Measurements from ENCODE around the gene RXFP4.
A peak's percentile ranks its signal among the peaks of the same experiment; 100 is the strongest.
"Not testable (repeated sequence)": the region's sequence is repeated elsewhere in the genome, so short reads cannot be mapped to it uniquely, and the experiment has no call there.

RXFP4 gene

DNA sequence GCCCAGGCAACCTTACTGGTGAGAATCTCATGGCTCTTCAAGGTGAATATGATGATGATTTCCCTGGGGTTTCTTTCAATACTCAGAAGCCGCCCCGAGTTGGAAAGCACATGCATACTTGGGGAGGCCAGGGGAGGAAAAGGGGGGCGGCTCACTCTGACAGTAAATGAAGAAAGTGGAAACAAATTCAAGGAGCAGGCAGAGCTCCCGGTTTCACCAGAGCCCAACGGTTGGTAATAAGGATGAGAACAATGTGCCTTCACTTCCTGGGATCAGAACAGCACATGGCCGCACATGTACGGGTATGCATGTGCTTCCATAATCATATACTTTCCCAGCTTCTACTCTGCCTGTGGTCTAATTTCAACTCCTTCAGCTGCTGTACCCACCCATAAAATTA lies 40.7 kb downstream of the RXFP4 start:
- Histone ChIP-seq H4K8ac (ENCODE audit: low read length) (peak overlapping the region; percentile 81), H3K27ac (ENCODE audit: low read length, poor library complexity, severe bottlenecking) (no peak overlapping the region), H3K36me3 (ENCODE audit: control insufficient read depth in 1 of 2, insufficient read depth in 2 of 2, low read depth in 1 of 2, low read length in 2 of 2) (no peaks in the 10 kb centered on the region), H2BK12ac (ENCODE audit: low read length in 2 of 2) (peak overlapping the region in 1 of 2 experiments; percentile 90), H3K27me3 (ENCODE audit: control insufficient read depth in 1 of 2, insufficient read depth in 1 of 2, low read length in 2 of 2) (no peaks in the 10 kb centered on the region), H3K4ac (ENCODE audit: low read depth in 1 of 2, low read length in 2 of 2) (peak overlapping the region; percentile 24 to 80), H2BK15ac (ENCODE audit: low read depth, poor library complexity, severe bottlenecking) (peak overlapping the region; percentile 80), H3K4me1 (ENCODE audit: control insufficient read depth, insufficient read depth, low read depth, low read length) (peaks cover 24% of the 10 kb centered on the region), H3K9ac (ENCODE audit: low read length) (peak overlapping the region; percentile 95), H2BK120ac (ENCODE audit: low read depth, low read length) (peak overlapping the region; percentile 69), H3K18ac (ENCODE audit: low read depth in 1 of 2, low read length in 2 of 2) (peak overlapping the region; percentile 75 to 88), H4K91ac (ENCODE audit: low read length) (peak overlapping the region; percentile 77), H2AFZ (ENCODE audit: low read depth, low read length) (no peak overlapping the region), H3K4me3 (ENCODE audit: insufficient read depth in 1 of 2, low read depth in 1 of 2, low read length in 2 of 2) (peak overlapping the region in 1 of 2 experiments; percentile 92), H3K9me3 (ENCODE audit: control insufficient read depth, low read length) (no peaks in the 10 kb centered on the region), H3K14ac (ENCODE audit: low read length in 2 of 2) (no peak overlapping the region), H3K4me2 (ENCODE audit: low read length, poor library complexity, severe bottlenecking) (no peak overlapping the region), H2AK5ac (ENCODE audit: low read length, severe bottlenecking) (no peak overlapping the region), H3K23ac (ENCODE audit: low read length in 2 of 2) (no peak overlapping the region), H3K79me1 (replicated peaks; ENCODE audit: low read length, poor library complexity, severe bottlenecking) (peaks cover 5% of the 10 kb centered on the region), H2BK5ac (ENCODE audit: low read depth, low read length, poor library complexity, severe bottlenecking) (no peak overlapping the region)
- peak; percentile 27 for DNase-seq
- 88% methylated on average over 7 of the region's 7 CpGs for WGBS

DNA sequence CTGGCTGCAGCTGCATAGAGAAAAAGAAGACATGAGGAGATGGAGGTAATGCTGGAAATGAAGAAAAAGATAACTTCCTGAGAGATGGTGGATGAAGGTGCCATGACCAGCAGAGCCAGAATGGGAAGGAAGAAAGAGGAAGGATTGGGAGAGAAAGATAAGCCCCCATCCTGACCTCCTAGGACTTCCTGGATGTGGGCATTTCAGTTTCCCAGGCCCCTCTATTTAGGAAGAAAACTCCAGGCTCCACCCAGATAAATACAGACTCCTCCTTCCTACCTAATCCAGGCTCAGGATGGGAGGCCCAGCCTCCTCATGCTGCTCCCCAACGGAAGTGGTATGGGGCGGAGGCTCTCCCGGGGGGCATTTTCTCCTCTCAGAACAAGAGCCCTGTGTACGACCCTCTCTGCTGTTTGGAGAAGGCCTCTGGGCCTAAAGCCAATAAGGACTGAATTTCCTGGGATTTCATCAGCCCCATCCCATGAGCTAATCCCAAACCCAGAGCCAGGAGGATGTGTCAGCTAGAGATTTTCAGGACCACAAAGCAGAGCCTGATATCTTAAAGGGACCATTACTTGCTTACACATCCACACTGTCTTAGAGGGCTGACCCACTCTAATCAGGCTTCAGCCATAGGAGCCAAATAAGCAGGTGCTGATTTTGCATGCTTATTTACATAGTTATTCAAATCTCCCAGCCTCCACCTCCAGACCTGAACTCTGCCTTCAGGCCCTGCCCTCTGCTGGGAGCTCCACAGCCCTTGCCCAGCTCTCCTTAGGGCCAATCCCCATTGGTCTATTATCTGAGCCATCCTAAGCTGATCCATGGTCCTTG lies 42.0 kb downstream of the RXFP4 start:
- peak overlapping the region; percentile 95 for H3K9ac ChIP-seq (ENCODE audit: low read length)
- WGBS, result 8% methylated on average over 4 of the region's 4 CpGs
- peaks cover 21% of the 10 kb centered on the region for H3K4me1 ChIP-seq (ENCODE audit: control insufficient read depth, insufficient read depth, low read depth, low read length)

DNA sequence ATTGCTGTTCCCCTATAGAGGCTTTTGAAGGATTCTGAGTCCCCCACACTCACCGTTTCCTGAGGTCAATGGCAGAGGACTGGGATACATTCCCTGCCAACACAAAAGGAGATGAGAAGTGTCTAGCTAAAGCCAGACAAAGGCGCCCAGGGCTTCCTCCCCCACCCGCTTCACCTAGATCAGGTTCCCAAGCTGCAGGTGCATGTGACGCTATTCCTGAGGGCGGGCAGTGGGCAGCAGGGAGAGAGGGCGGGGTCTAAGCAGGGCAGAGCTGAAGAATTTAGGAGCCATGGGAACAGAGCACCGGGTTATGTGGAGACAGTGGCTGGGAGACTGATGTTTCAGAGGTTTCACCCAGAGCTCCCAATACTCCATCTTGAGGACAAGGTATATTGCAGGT lies 42.9 kb downstream of the RXFP4 start:
- Histone ChIP-seq H2BK15ac (ENCODE audit: low read depth, poor library complexity, severe bottlenecking) (peak overlapping the region; percentile 6), H3K4ac (ENCODE audit: low read depth in 1 of 2, low read length in 2 of 2) (peak overlapping the region in 1 of 2 experiments; percentile 79), H3K4me2 (ENCODE audit: low read length, poor library complexity, severe bottlenecking) (no peak overlapping the region), H4K8ac (ENCODE audit: low read length) (peak overlapping the region; percentile 8), H3K4me1 (ENCODE audit: control insufficient read depth, insufficient read depth, low read depth, low read length) (peaks cover 22% of the 10 kb centered on the region), H2AFZ (ENCODE audit: low read depth, low read length) (no peak overlapping the region), H2BK120ac (ENCODE audit: low read depth, low read length) (no peak overlapping the region), H3K23ac (ENCODE audit: low read length in 2 of 2) (no peak overlapping the region), H3K4me3 (ENCODE audit: insufficient read depth in 1 of 2, low read depth in 1 of 2, low read length in 2 of 2) (no peak overlapping the region), H3K9me3 (ENCODE audit: control insufficient read depth, low read length) (no peaks in the 10 kb centered on the region), H3K9ac (ENCODE audit: low read length) (peak overlapping the region; percentile 95), H4K91ac (ENCODE audit: low read length) (peak overlapping the region; percentile 92), H2BK12ac (ENCODE audit: low read length in 2 of 2) (peak overlapping the region; percentile 75 to 96), H3K18ac (ENCODE audit: low read depth in 1 of 2, low read length in 2 of 2) (peak overlapping the region; percentile 5 to 40), H3K27ac (ENCODE audit: low read length, poor library complexity, severe bottlenecking) (no peak overlapping the region), H2AK5ac (ENCODE audit: low read length, severe bottlenecking) (no peak overlapping the region), H3K27me3 (ENCODE audit: control insufficient read depth in 1 of 2, insufficient read depth in 1 of 2, low read length in 2 of 2) (no peaks in the 10 kb centered on the region), H2BK5ac (ENCODE audit: low read depth, low read length, poor library complexity, severe bottlenecking) (no peak overlapping the region), H3K14ac (ENCODE audit: low read length in 2 of 2) (no peak overlapping the region), H3K79me1 (replicated peaks; ENCODE audit: low read length, poor library complexity, severe bottlenecking) (peaks cover 5% of the 10 kb centered on the region), H3K36me3 (ENCODE audit: control insufficient read depth in 1 of 2, insufficient read depth in 2 of 2, low read depth in 1 of 2, low read length in 2 of 2) (no peaks in the 10 kb centered on the region)
- no peak for DNase-seq
- 66% methylated on average over 7 of the region's 7 CpGs for WGBS

More for the DNA sequence above, 42.0 kb downstream of the RXFP4 start:
- Histone ChIP-seq H2BK15ac (ENCODE audit: low read depth, poor library complexity, severe bottlenecking) (peak overlapping the region; percentile 8), H4K91ac (ENCODE audit: low read length) (peak overlapping the region; percentile 98), H3K27ac (ENCODE audit: low read length, poor library complexity, severe bottlenecking) (no peak overlapping the region), H3K23ac (ENCODE audit: low read length in 2 of 2) (no peak overlapping the region), H3K4me3 (ENCODE audit: insufficient read depth in 1 of 2, low read depth in 1 of 2, low read length in 2 of 2) (peak overlapping the region in 1 of 2 experiments; percentile 92), H3K9me3 (ENCODE audit: control insufficient read depth, low read length) (no peaks in the 10 kb centered on the region), H3K4me2 (ENCODE audit: low read length, poor library complexity, severe bottlenecking) (no peak overlapping the region), H2BK12ac (ENCODE audit: low read length in 2 of 2) (peak overlapping the region; percentile 59 to 97), H2AFZ (ENCODE audit: low read depth, low read length) (peak overlapping the region; percentile 19), H4K8ac (ENCODE audit: low read length) (peak overlapping the region; percentile 87), H2BK5ac (ENCODE audit: low read depth, low read length, poor library complexity, severe bottlenecking) (no peak overlapping the region), H3K18ac (ENCODE audit: low read depth in 1 of 2, low read length in 2 of 2) (peak overlapping the region; percentile 54 to 82), H3K27me3 (ENCODE audit: control insufficient read depth in 1 of 2, insufficient read depth in 1 of 2, low read length in 2 of 2) (no peaks in the 10 kb centered on the region), H3K4ac (ENCODE audit: low read depth in 1 of 2, low read length in 2 of 2) (peak overlapping the region; percentile 29 to 89), H3K14ac (ENCODE audit: low read length in 2 of 2) (no peak overlapping the region), H2BK120ac (ENCODE audit: low read depth, low read length) (peak overlapping the region; percentile 94), H2AK5ac (ENCODE audit: low read length, severe bottlenecking) (no peak overlapping the region), H3K79me1 (replicated peaks; ENCODE audit: low read length, poor library complexity, severe bottlenecking) (peaks cover 5% of the 10 kb centered on the region), H3K36me3 (ENCODE audit: control insufficient read depth in 1 of 2, insufficient read depth in 2 of 2, low read depth in 1 of 2, low read length in 2 of 2) (no peaks in the 10 kb centered on the region)
- peak; percentile 98 for DNase-seq

DNA sequence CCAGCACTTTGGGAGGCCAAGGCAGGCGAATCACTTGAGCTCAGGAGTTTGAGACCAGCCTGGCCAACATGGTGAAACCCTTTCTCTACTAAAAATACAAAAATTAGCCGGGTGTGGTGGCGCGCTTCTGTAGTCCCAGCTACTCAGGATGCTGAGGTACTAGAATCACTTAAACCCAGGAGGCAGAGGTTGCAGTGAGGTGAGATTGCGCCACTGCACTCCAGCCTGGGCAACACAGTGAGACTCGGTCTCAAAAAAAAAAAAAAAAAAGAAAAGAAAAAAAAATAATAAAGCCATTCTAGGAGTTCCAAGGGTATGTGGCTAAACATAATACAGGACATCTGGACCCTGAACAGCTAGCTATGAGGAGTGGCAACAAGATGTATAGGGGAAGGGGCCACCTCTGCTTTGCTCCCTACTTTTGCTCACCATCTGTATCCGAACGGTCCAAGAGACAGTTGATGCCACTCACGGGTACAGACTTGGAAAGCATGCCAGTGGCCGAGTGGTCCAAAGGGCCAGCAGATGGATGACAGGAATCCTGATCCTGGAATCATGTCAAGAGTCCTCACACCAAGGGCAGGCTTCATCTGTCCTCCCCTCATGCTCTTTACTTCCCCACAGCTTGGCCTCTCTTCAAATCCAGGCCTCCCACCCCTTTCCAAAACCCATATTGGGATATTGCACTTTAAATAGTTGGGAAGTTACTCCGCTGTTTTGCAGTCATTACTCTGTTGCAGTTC lies 43.6 kb downstream of the RXFP4 start:
- H2BK120ac ChIP-seq (ENCODE audit: low read depth, low read length), result not testable (repeated sequence)
- peaks cover 14% of the 10 kb centered on the region for H3K4me1 ChIP-seq (ENCODE audit: control insufficient read depth, insufficient read depth, low read depth, low read length)

More for the DNA sequence above, 43.6 kb downstream of the RXFP4 start:
- H3K14ac ChIP-seq (ENCODE audit: low read length in 2 of 2); H3K4me2 ChIP-seq (ENCODE audit: low read length, poor library complexity, severe bottlenecking); H3K18ac ChIP-seq (ENCODE audit: low read depth in 1 of 2, low read length in 2 of 2); H3K9ac ChIP-seq (ENCODE audit: low read length); H3K9me3 ChIP-seq (ENCODE audit: control insufficient read depth, low read length); H3K79me1 ChIP-seq (replicated peaks; ENCODE audit: low read length, poor library complexity, severe bottlenecking); H3K4me3 ChIP-seq (ENCODE audit: insufficient read depth in 1 of 2, low read depth in 1 of 2, low read length in 2 of 2); H2AFZ ChIP-seq (ENCODE audit: low read depth, low read length); H3K4ac ChIP-seq (ENCODE audit: low read depth in 1 of 2, low read length in 2 of 2); H4K91ac ChIP-seq (ENCODE audit: low read length); H3K36me3 ChIP-seq (ENCODE audit: control insufficient read depth in 1 of 2, insufficient read depth in 2 of 2, low read depth in 1 of 2, low read length in 2 of 2); H3K27me3 ChIP-seq (ENCODE audit: control insufficient read depth in 1 of 2, insufficient read depth in 1 of 2, low read length in 2 of 2); H3K23ac ChIP-seq (ENCODE audit: low read length in 2 of 2); H3K27ac ChIP-seq (ENCODE audit: low read length, poor library complexity, severe bottlenecking); DNase-seq; H2AK5ac ChIP-seq (ENCODE audit: low read length, severe bottlenecking); H2BK5ac ChIP-seq (ENCODE audit: low read depth, low read length, poor library complexity, severe bottlenecking): not testable (repeated sequence)
- 97% methylated on average over 9 of the region's 11 CpGs for WGBS
- Histone ChIP-seq H2BK12ac (ENCODE audit: low read length in 2 of 2) (peak overlapping the region in 1 of 2 experiments; percentile 96), H4K8ac (ENCODE audit: low read length) (peak overlapping the region; percentile 7), H2BK15ac (ENCODE audit: low read depth, poor library complexity, severe bottlenecking) (peak overlapping the region; percentile 17)

Measured in mesenchymal stem cell (in vitro differentiated cells and primary cell).